ENCODE results near the gene RGS3. TPM values are rescaled to one million over a fixed set of nuclear protein-coding genes. Genes with fewer than 3 reads are reported as not detected.

The RGS3 gene
- total and polyA plus RNA-seq, 2 of the 13 experiments (the other 11 are each of a cell fraction or from before 2014, with no cell fraction given): 17.1 to 28.8 TPM

GRCh38 chr9:113626735-113627495, 163.4 kb downstream of the RGS3 start (continued):
- TF ChIP-seq TFDP1 (CRISPR knock-in tag; IDR thresholded peaks at IDR 0.05; ENCODE audit: borderline replicate concordance): no peak
- TF ChIP-seq DRAP1 (CRISPR knock-in tag; IDR thresholded peaks at IDR 0.05): no peak
- no peak for TF ChIP-seq IKZF5 (CRISPR knock-in tag; IDR thresholded peaks at IDR 0.05)
- no peak for TF ChIP-seq MTERF4 (CRISPR knock-in tag; IDR thresholded peaks at IDR 0.05)
- no peak for TF ChIP-seq ZSCAN9 (CRISPR knock-in tag; IDR thresholded peaks at IDR 0.05; ENCODE audit: borderline replicate concordance)
- no peak for TF ChIP-seq TRIM24 (CRISPR knock-in tag; IDR thresholded peaks at IDR 0.05)
- no peak for TF ChIP-seq SKI (IDR thresholded peaks at IDR 0.05; ENCODE audit: partially characterized antibody)
- TF ChIP-seq ZFX (CRISPR knock-in tag; IDR thresholded peaks at IDR 0.05; ENCODE audit: low read depth): no peak
- no peak for TF ChIP-seq TBL1XR1 (IDR thresholded peaks at IDR 0.05; ENCODE audit: borderline replicate concordance, low read length, partially characterized antibody)
- no peak for TF ChIP-seq ZBTB43 (CRISPR knock-in tag; conservative IDR thresholded peaks at IDR 0.05)
- no peak for TF ChIP-seq ZNF292 (CRISPR knock-in tag; IDR thresholded peaks at IDR 0.05; ENCODE audit: borderline replicate concordance, low read depth)
- TF ChIP-seq ZNF232 (CRISPR knock-in tag; IDR thresholded peaks at IDR 0.05; ENCODE audit: borderline replicate concordance): no peak
